Neuronal stem cell (in vitro differentiated cells): Measurements from ENCODE around the gene ROS1.

ENCODE experiments used
- DNase-seq: peaks from one replicate; pipeline ENCODE4 v3.0.0-alpha.2; 2013; ENCODE audit warnings: low spot score
- H2AFZ ChIP-seq: one replicate; pipeline ENCODE4 v1.6.1; 2013; ENCODE audit warnings: mild to moderate bottlenecking, low read length, inconsistent platforms
- H2AK5ac ChIP-seq: 2 replicates; pipeline ENCODE4 v1.6.1; 2013; ENCODE audit warnings: low read depth, mild to moderate bottlenecking, inconsistent platforms, low read length, moderate library complexity, mixed read lengths
- H2BK120ac ChIP-seq: 2 replicates; pipeline ENCODE4 v1.6.1; 2013; ENCODE audit warnings: low read depth, mild to moderate bottlenecking, inconsistent platforms, low read length, moderate library complexity, mixed read lengths
- H2BK12ac ChIP-seq: one replicate; pipeline ENCODE4 v1.6.1; 2013; ENCODE audit warnings: low read length, inconsistent platforms
- H2BK15ac ChIP-seq: 2 replicates; pipeline ENCODE4 v1.6.1; 2013; ENCODE audit warnings: mild to moderate bottlenecking, low read length, inconsistent platforms, mixed read lengths
- H2BK5ac ChIP-seq: one replicate; pipeline ENCODE4 v1.6.1; 2013; ENCODE audit warnings: inconsistent platforms, mild to moderate bottlenecking, low read length, moderate library complexity
- H3K14ac ChIP-seq: one replicate; pipeline ENCODE4 v1.6.1; 2013; ENCODE audit warnings: low read length, inconsistent platforms
- H3K18ac ChIP-seq: 2 replicates; pipeline ENCODE4 v1.6.1; 2013; ENCODE audit warnings: low read length, inconsistent platforms
- H3K23ac ChIP-seq: 2 replicates; pipeline ENCODE4 v1.6.1; 2013; ENCODE audit warnings: low read depth, mild to moderate bottlenecking, mixed read lengths, low read length, inconsistent platforms; ENCODE audit not compliant: poor library complexity
- H3K27ac ChIP-seq: replicated peaks from 3 replicates; pipeline ENCODE4 v1.5.1; 2013; ENCODE audit warnings: low read length, inconsistent platforms
- H3K27me3 ChIP-seq, 3 experiments: 2 replicates each; pipeline ENCODE4 v1.6.1; 2013; ENCODE audit warnings: low read length in 3 of 3, mild to moderate bottlenecking in 2 of 3, inconsistent platforms in 1 of 3, low read depth in 1 of 3, mixed read lengths in 1 of 3, moderate library complexity in 1 of 3; ENCODE audit not compliant: control insufficient read depth in 3 of 3, insufficient read depth in 3 of 3
- H3K36me3 ChIP-seq, 2 donors: replicated peaks in 1 of 2; 2 replicates each; pipeline ENCODE4 v1.6.1; 2013; ENCODE audit warnings: low read length in 2 of 2; ENCODE audit not compliant: control insufficient read depth in 2 of 2, insufficient read depth in 2 of 2
- H3K4ac ChIP-seq: 2 replicates; pipeline ENCODE4 v1.6.1; 2013; ENCODE audit warnings: inconsistent platforms, mild to moderate bottlenecking, low read length, moderate library complexity
- H3K4me1 ChIP-seq, 2 donors: 1 replicate in 1 of 2; 2 replicates in 1 of 2; pipeline ENCODE4 v1.6.1; 2013; ENCODE audit warnings: low read length in 2 of 2, low read depth in 1 of 2; ENCODE audit not compliant: control insufficient read depth in 2 of 2, insufficient read depth in 1 of 2
- H3K4me2 ChIP-seq: one replicate; pipeline ENCODE4 v1.6.1; 2013; ENCODE audit warnings: mild to moderate bottlenecking, low read length, inconsistent platforms; ENCODE audit not compliant: insufficient read depth, poor library complexity, severe bottlenecking
- H3K4me3 ChIP-seq, 2 donors: 2 replicates each; pipeline ENCODE4 v1.5.1; 2013; ENCODE audit warnings: low read length in 2 of 2, mild to moderate bottlenecking in 2 of 2, inconsistent platforms in 1 of 2, moderate library complexity in 1 of 2
- H3K79me1 ChIP-seq: one replicate; pipeline ENCODE4 v1.6.1; 2013; ENCODE audit warnings: low read depth, mild to moderate bottlenecking, inconsistent platforms, low read length, moderate library complexity
- H3K9ac ChIP-seq: one replicate; pipeline ENCODE4 v1.6.1; 2013; ENCODE audit warnings: mild to moderate bottlenecking, low read depth, low read length, inconsistent platforms; ENCODE audit not compliant: poor library complexity
- H3K9me3 ChIP-seq, 2 donors: replicated peaks in 1 of 2; 2 replicates each; pipeline versions ENCODE3 to v1.6.1; 2013; ENCODE audit warnings: low read length in 2 of 2, mild to moderate bottlenecking in 2 of 2, inconsistent platforms in 1 of 2, low read depth in 1 of 2, mixed read lengths in 1 of 2, moderate library complexity in 1 of 2; ENCODE audit not compliant: control insufficient read depth in 2 of 2, insufficient read depth in 1 of 2
- H4K8ac ChIP-seq: one replicate; pipeline ENCODE4 v1.6.1; 2013; ENCODE audit warnings: low read depth, mild to moderate bottlenecking, inconsistent platforms, low read length, moderate library complexity
- H4K91ac ChIP-seq: one replicate; pipeline ENCODE4 v1.6.1; 2013; ENCODE audit warnings: low read length, low read depth, mild to moderate bottlenecking, inconsistent platforms; ENCODE audit not compliant: poor library complexity
- WGBS, 2 donors: extraction: QIAGEN DNeasy Blood & Tissue Kit; methylation state at CpG; one replicate each; pipeline ENCODE4 v1.1.7; 2013; ENCODE audit warnings: missing lambda C conversion rate in 2 of 2, mixed read lengths in 1 of 2; ENCODE audit not compliant: insufficient read length in 2 of 2, insufficient replicate concordance in 1 of 2; ENCODE audit errors: extremely low coverage in 2 of 2; 5-methylcytosine and 5-hydroxymethylcytosine counted together

ROS1 gene

DNA sequence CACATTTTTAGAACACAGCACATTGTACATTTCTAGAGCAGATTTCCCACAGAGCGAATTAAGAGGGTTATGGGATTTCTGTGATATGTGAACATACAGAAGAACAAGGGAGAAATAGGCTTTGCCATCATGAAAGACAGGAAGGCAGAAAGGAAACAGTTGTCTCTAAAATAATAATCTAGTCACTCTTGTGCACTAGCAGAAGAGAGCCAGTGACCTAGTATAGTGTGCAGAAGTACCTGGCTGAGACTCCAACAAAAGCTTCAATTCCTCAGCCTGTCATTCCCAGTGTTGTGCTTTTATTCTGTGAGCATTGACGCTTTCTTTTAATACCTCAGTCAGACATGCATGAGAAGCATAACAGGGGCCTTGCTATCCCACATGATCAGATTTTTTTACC, 39.0 kb upstream of the ROS1 start:
- Histone ChIP-seq H3K18ac (no peak overlapping the region), H3K4me1 (no peaks in the 10 kb centered on the region), H2BK15ac (no peak overlapping the region), H3K4ac (no peak overlapping the region), H3K23ac (no peak overlapping the region), H3K4me2 (no peak overlapping the region), H3K9me3 (no peaks in the 10 kb centered on the region), H2AFZ (no peak overlapping the region), H3K36me3 (no peaks in the 10 kb centered on the region), H3K9ac (no peak overlapping the region), H3K14ac (no peak overlapping the region), H2BK120ac (no peak overlapping the region), H2AK5ac (no peak overlapping the region), H4K8ac (no peak overlapping the region), H3K79me1 (no peaks in the 10 kb centered on the region), H3K4me3 (no peak overlapping the region), H2BK12ac (no peak overlapping the region), H4K91ac (no peak overlapping the region), H3K27me3 (peaks cover 0 to 21% (median 0%) of the 10 kb centered on the region in 3 experiments), H3K27ac (no peak overlapping the region), H2BK5ac (no peak overlapping the region)
- no CpG with 5 or more reads among the region's 2 CpGs for WGBS, 2 donors
- DNase-seq, result no peak

DNA sequence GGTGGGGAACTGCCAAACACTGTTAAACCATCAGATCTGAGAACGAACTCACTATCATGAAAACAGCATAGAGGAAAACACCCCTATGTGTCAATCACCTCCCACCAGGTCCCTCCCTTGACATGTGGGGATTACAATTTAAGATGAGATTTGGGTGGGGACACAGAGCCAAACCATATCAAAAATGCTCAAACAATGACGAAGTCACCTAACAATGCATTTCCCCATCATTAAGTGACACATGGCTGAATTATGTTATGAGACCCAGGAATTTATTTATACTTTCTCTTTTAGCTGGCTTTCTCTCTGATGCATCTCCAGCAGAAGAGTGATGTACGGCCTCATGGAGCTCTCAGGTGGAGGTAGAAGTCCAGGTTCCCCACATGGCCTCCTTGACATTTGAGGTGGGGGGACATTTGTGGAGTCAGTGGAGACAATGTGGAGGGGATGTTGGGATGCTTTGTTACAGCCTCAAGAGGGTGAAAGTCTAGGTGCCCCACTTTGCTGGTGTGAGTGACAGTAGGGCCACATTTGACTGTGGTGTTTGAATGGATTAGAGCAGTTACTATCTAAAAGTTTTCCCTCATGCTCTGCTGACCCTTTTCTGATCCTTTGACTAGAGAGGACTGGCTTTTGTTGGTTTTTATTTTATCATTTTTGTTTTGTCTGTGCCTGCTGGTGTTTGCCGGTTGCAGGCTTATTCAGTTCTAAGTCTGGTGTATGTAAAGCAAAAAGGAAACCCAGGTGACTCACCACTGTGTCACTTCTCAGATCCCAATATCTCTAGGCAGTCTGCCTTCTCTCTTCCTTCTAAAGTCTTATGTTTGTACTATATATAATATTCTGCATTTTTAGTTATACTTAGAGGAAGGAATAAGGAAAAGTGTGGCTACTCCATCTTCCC, 38.3 kb upstream of the ROS1 start:
- Histone ChIP-seq H3K4me1 (no peaks in the 10 kb centered on the region), H3K14ac (no peak overlapping the region), H3K9me3 (no peaks in the 10 kb centered on the region), H4K8ac (no peak overlapping the region), H3K27ac (no peak overlapping the region), H3K4me2 (no peak overlapping the region), H3K4me3 (no peak overlapping the region), H4K91ac (no peak overlapping the region), H2AK5ac (no peak overlapping the region), H2BK5ac (no peak overlapping the region), H3K79me1 (no peaks in the 10 kb centered on the region), H3K27me3 (peaks cover 0 to 18% (median 0%) of the 10 kb centered on the region in 3 experiments), H3K23ac (no peak overlapping the region), H3K4ac (no peak overlapping the region), H3K36me3 (no peaks in the 10 kb centered on the region), H2BK120ac (no peak overlapping the region), H3K18ac (no peak overlapping the region), H2AFZ (no peak overlapping the region), H2BK15ac (no peak overlapping the region), H3K9ac (no peak overlapping the region), H2BK12ac (no peak overlapping the region)
- WGBS, 2 donors, result no CpG with 5 or more reads among the region's 4 CpGs
- DNase-seq, result no peak

DNA sequence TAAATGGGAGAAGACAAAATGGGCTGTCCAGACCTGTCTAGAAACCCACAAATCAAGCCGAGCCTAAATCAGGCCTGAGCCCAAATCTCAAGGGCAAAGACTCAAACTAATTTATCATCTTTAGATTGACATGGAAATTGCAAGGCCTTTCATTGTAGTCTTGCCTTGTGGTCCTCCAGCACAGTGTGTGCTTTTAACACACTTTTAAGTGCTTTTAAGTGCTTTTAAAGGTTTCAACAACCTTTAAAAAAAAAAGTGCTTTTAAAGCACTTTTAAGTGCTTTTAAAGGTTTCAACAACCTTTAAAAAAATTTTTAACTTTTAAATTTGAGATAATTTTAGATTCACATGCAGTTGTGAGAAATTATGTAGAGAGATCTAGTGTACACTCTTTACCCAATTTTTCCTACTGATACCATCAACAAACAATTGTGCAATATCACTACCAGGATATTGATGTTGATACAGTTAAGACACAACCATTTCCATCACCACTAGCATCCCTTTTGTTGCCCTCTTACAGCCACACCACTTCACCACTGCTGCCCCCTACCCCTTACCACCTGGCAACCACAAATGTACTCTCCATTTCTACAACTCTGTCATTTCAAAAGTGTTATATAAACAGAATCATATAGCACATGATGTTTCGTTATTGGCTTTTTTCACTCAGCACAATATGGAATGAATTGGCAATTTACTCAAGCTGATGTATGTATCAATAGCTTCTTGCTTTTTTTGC, 33.6 kb upstream of the ROS1 start:
- Histone ChIP-seq H3K4ac (no peak overlapping the region), H2AFZ (no peak overlapping the region), H3K79me1 (no peaks in the 10 kb centered on the region), H3K4me3 (no peak overlapping the region), H2AK5ac (no peak overlapping the region), H4K8ac (no peak overlapping the region), H3K4me2 (no peak overlapping the region), H2BK12ac (no peak overlapping the region), H2BK120ac (no peak overlapping the region), H2BK15ac (no peak overlapping the region), H4K91ac (no peak overlapping the region), H3K27me3 (peaks cover 0 to 7% (median 2%) of the 10 kb centered on the region in 3 experiments), H3K4me1 (no peaks in the 10 kb centered on the region), H3K23ac (no peak overlapping the region), H3K36me3 (no peaks in the 10 kb centered on the region), H2BK5ac (no peak overlapping the region), H3K18ac (no peak overlapping the region), H3K27ac (no peak overlapping the region), H3K14ac (no peak overlapping the region), H3K9ac (no peak overlapping the region), H3K9me3 (no peaks in the 10 kb centered on the region)
- no peak for DNase-seq
- no CpG with 5 or more reads among the region's 2 CpGs for WGBS, 2 donors

DNA sequence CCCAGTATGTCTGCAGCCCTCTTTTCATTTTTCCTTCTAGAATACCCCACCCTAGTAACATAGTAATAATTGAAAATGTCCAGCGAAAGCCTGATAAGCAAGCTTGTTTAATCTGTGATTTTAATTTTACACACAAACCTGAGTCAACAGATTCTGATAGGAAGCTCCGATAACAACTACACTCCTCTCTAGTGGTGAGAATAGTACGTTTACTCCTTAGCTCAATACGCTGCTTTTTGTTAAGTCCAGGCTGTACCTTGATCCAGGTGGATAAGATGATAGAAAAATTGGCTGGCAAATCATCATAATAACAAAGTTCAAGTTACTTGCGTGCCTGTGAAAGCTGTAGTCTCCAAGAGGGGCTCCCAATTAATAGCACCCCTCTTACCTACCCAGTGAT, 31.3 kb upstream of the ROS1 start:
- Histone ChIP-seq H3K4me1 (no peaks in the 10 kb centered on the region), H3K14ac (no peak overlapping the region), H2AK5ac (no peak overlapping the region), H3K36me3 (no peaks in the 10 kb centered on the region), H3K79me1 (no peaks in the 10 kb centered on the region), H4K91ac (no peak overlapping the region), H3K27ac (no peak overlapping the region), H3K4me3 (no peak overlapping the region), H2AFZ (no peak overlapping the region), H3K27me3 (peaks cover 0 to 4% (median 2%) of the 10 kb centered on the region in 3 experiments), H2BK12ac (no peak overlapping the region), H2BK5ac (no peak overlapping the region), H3K18ac (no peak overlapping the region), H3K9me3 (no peaks in the 10 kb centered on the region), H3K4ac (no peak overlapping the region), H2BK15ac (no peak overlapping the region), H3K23ac (no peak overlapping the region), H2BK120ac (no peak overlapping the region), H4K8ac (no peak overlapping the region), H3K9ac (no peak overlapping the region), H3K4me2 (no peak overlapping the region)
- DNase-seq, result no peak
- WGBS, 2 donors, result no CpG with 5 or more reads among the region's 5 CpGs
